IPS-15b (cell line): ENCODE measurements around the gene TRAF3IP1.

ENCODE experiments used
- H3K27me3 ChIP-seq: one replicate; pipeline ENCODE4 v1.6.1; 2013; ENCODE audit warnings: low read length; ENCODE audit not compliant: control insufficient read depth, insufficient read depth
- H3K36me3 ChIP-seq: one replicate; pipeline ENCODE4 v1.6.1; 2013; ENCODE audit warnings: low read length; ENCODE audit not compliant: control insufficient read depth, insufficient read depth
- H3K4me1 ChIP-seq: one replicate; pipeline ENCODE4 v1.6.1; 2013; ENCODE audit warnings: mild to moderate bottlenecking, low read length; ENCODE audit not compliant: control insufficient read depth, insufficient read depth
- H3K4me3 ChIP-seq: one replicate; pipeline ENCODE4 v1.5.1; 2013; ENCODE audit warnings: low read depth, low read length
- H3K9ac ChIP-seq: one replicate; pipeline ENCODE4 v1.6.1; 2013; ENCODE audit warnings: low read depth, mild to moderate bottlenecking, low read length
- H3K9me3 ChIP-seq: one replicate; pipeline ENCODE4 v1.6.1; 2013; ENCODE audit warnings: mild to moderate bottlenecking, low read length; ENCODE audit not compliant: control insufficient read depth, insufficient read depth

TRAF3IP1 gene

DNA sequence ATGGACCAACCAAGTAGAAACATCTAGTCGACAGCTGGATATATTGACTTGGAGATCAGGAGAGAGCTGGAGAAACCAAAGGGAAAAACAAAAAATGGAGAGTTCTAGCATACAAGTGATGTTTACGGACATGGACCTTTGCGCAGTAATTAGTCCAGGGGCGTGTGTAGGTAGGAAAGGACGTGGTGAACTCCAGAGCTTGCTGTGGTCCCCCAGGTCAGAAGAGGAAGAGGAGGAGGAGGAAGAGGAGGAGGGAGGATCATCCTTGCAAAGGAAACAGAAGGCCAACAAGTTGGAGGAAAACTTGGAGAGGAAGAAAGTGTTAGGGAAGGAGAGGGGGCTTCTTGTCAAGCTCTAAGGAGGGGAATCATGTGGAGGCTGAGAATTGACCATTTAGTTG, 17.5 kb downstream of the TRAF3IP1 start:
- no peak overlapping the region for H3K4me3 ChIP-seq
- H3K27me3 ChIP-seq: no peaks in the 10 kb centered on the region
- H3K4me1 ChIP-seq: no peaks in the 10 kb centered on the region
- H3K36me3 ChIP-seq: peaks cover 3% of the 10 kb centered on the region
- no peak overlapping the region for H3K9ac ChIP-seq
- H3K9me3 ChIP-seq: no peaks in the 10 kb centered on the region

GRCh38 chr2:238338710-238339394, 18.5 kb downstream of the TRAF3IP1 start:
- Histone ChIP-seq H3K9me3 (no peaks in the 10 kb centered on the region), H3K4me3 (no peak overlapping the region), H3K4me1 (no peaks in the 10 kb centered on the region), H3K27me3 (no peaks in the 10 kb centered on the region), H3K36me3 (peaks cover 3% of the 10 kb centered on the region), H3K9ac (no peak overlapping the region)

DNA sequence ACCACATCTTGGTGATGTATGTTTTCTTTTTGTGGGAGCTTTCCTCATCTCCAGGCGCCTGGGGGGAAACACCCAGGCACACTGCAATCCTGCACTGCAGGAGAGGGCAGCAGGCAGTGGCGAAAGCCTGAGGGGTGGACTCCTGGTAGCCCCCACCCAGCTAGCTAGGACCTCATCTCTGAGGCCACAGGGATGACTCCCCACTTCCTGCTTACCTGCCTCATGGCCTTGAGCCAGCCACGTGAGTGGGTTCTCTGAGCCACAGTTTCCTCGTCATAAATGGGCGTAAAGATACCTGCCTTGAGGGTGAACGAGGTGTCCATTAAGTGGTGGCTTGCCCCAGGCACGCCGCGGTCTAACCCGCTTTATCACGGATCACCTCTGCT, 19.1 kb downstream of the TRAF3IP1 start:
- Histone ChIP-seq H3K9me3 (no peaks in the 10 kb centered on the region), H3K4me3 (no peak overlapping the region), H3K9ac (no peak overlapping the region), H3K36me3 (peaks cover 3% of the 10 kb centered on the region), H3K27me3 (no peaks in the 10 kb centered on the region), H3K4me1 (no peaks in the 10 kb centered on the region)

DNA sequence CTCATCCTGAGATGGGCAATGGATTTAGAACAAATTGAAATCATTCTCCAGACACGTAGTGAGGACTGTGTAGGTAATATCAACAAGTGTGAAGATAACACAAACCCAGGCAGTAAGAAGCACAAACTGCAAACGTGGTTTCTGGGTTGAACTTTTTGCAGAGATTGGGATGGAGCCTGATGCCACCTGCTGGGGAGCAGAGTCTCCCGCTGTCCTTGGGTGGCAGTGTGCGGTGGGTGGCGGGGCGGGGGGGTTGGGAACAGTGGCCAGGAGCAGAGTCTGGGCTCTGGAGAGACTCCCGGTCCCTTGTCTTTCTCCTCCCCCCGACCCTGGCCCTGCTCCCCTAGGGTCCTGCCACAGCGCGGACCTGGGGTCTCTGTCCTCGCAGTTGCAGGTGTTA, 19.5 kb downstream of the TRAF3IP1 start:
- Histone ChIP-seq H3K36me3 (peaks cover 3% of the 10 kb centered on the region), H3K4me1 (no peaks in the 10 kb centered on the region), H3K9ac (no peak overlapping the region), H3K27me3 (no peaks in the 10 kb centered on the region), H3K9me3 (no peaks in the 10 kb centered on the region), H3K4me3 (no peak overlapping the region)

- Histone ChIP-seq H3K27me3 (no peaks in the 10 kb centered on the region), H3K9ac (no peak overlapping the region), H3K36me3 (peaks cover 3% of the 10 kb centered on the region), H3K4me1 (no peaks in the 10 kb centered on the region), H3K9me3 (no peaks in the 10 kb centered on the region), H3K4me3 (no peak overlapping the region)
These were observed 21.2 kb downstream of the TRAF3IP1 start for GRCh38 chr2:238341536-238341935.

DNA sequence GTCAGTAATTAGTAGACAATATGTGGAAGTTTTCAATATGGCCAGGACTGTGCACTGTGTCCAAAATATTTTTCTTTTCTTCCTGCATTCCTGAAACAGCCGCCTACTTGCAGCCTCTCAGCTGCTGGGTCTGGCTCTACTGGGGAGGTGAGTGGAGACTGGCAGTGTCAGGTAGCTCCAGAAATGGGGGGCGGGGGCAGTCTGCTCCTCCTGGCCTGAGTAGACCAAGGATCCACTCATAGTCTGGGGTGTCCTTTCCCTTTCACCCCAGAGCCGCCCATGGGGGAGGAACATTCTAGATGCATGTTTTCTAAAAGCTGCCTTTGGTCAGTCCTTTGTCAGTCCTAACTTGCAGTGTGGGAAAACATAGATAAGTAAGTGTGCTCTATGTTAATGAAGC, 23.7 kb downstream of the TRAF3IP1 start:
- Histone ChIP-seq H3K27me3 (no peaks in the 10 kb centered on the region), H3K4me1 (no peaks in the 10 kb centered on the region), H3K4me3 (no peak overlapping the region), H3K36me3 (peaks cover 3% of the 10 kb centered on the region), H3K9ac (no peak overlapping the region), H3K9me3 (no peaks in the 10 kb centered on the region)

DNA sequence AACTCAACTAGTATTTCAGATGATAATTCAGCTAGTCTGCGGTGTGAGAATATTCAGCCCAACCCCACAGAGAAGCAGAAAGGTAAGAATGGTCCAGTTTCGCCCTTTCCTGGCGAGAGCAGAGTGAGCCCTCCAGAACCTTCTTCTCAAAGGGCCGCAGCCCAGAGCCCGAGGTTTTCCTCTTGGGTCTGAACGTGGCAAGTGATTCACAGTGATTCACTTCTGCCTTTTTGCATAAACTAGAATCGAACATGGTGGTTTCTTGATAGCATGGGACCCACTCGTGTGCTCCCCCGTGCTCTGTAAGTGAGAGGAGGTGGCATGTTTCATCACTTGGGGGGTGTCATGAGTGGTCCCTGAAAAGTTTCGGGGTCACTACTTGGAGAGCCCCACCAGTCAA, 24.2 kb downstream of the TRAF3IP1 start:
- Histone ChIP-seq H3K36me3 (peaks cover 5% of the 10 kb centered on the region), H3K9ac (no peak overlapping the region), H3K9me3 (no peaks in the 10 kb centered on the region), H3K4me1 (no peaks in the 10 kb centered on the region), H3K27me3 (no peaks in the 10 kb centered on the region), H3K4me3 (no peak overlapping the region)

GRCh38 chr2:238345297-238345968, 25.1 kb downstream of the TRAF3IP1 start:
- Histone ChIP-seq H3K4me1 (no peaks in the 10 kb centered on the region), H3K36me3 (peaks cover 6% of the 10 kb centered on the region), H3K27me3 (no peaks in the 10 kb centered on the region), H3K9me3 (no peaks in the 10 kb centered on the region), H3K9ac (no peak overlapping the region), H3K4me3 (no peak overlapping the region)

GRCh38 chr2:238346544-238346943, 26.2 kb downstream of the TRAF3IP1 start:
- no peak overlapping the region for H3K4me3 ChIP-seq
- H3K9ac ChIP-seq: no peak overlapping the region
- H3K9me3 ChIP-seq: no peaks in the 10 kb centered on the region
- H3K27me3 ChIP-seq: no peaks in the 10 kb centered on the region
- H3K4me1 ChIP-seq: no peaks in the 10 kb centered on the region
- H3K36me3 ChIP-seq: peaks cover 6% of the 10 kb centered on the region

DNA sequence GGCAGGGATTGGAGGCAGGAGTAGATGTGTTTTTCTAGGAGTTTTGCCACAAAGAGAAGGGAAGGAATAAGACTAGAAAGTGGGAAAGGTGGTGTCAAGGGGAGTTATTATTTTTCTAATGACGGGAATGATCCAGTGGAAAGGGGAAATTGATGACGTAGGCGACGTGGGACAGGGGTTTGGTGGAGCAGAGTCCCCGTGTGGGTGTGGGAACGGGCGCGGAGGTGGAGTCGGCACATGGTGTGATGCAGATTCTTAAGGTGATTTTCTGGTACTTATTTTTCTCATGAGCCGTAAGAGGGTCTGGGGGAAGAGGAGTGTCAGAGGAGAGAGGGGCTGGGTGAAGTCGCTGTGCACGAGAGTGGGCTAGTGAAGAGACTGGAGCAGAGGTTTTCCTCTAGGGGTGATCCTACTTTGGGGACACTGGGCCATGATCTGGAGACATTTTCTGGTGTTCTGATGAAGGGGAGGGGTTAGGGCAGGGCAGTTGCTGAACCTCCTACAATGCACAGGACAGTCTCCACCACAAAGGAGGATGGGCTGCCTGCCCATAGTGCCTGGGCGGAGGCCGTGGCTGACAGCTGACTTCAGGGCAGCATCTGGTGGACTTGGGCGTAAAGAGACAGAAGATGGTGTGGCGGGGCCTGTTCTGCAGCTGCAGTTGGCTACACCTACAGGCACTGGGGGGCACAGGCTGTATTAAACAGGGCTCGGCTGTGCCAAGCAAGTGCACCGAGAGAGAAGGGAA, 30.0 kb downstream of the TRAF3IP1 start:
- Histone ChIP-seq H3K9me3 (no peaks in the 10 kb centered on the region), H3K9ac (no peak overlapping the region), H3K4me3 (no peak overlapping the region), H3K4me1 (no peaks in the 10 kb centered on the region), H3K36me3 (peaks cover 9% of the 10 kb centered on the region), H3K27me3 (no peaks in the 10 kb centered on the region)

- Histone ChIP-seq H3K4me1 (no peaks in the 10 kb centered on the region), H3K4me3 (no peak overlapping the region), H3K27me3 (no peaks in the 10 kb centered on the region), H3K9ac (no peak overlapping the region), H3K36me3 (peaks cover 9% of the 10 kb centered on the region), H3K9me3 (no peaks in the 10 kb centered on the region)
These were observed 31.0 kb downstream of the TRAF3IP1 start for GRCh38 chr2:238351315-238351714.

DNA sequence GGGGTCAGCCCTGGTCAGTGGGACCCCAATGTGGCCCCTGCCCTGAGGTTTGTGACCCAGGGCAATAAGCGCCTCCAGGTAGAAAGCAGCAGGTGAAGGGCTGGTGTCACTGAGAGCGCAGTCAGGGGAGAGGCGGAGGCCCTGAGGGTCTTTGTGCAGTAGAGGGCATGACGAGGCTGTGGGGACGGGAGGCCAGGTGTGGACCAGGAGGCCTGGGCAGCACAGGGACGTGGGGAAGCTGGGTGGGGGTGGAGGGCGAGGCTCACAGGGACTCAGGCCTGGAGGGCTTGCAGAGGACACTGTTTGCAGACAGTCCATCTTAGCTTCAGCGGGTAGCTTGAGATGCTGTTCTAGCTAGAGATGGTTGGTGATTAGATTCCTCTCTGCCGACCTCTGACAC, 32.0 kb downstream of the TRAF3IP1 start:
- H3K36me3 ChIP-seq: peaks cover 9% of the 10 kb centered on the region
- no peaks in the 10 kb centered on the region for H3K4me1 ChIP-seq
- H3K4me3 ChIP-seq: no peak overlapping the region
- no peak overlapping the region for H3K9ac ChIP-seq
- no peaks in the 10 kb centered on the region for H3K9me3 ChIP-seq
- H3K27me3 ChIP-seq: no peaks in the 10 kb centered on the region
